ENCODE data around the gene CEP131.

GRCh38 chr17:81178136-81179091, 44.4 kb downstream of the CEP131 start:
- TF ChIP-seq EP300 (IDR thresholded peaks at IDR 0.05; ENCODE audit: low read depth) (no peak), CTCF (IDR thresholded peaks at IDR 0.05) (no peak), POLR2AphosphoS5 (IDR thresholded peaks at IDR 0.05) (no peak)
